ENCODE measurements around the gene SDCCAG8.

Gene SDCCAG8

GRCh38 chr1:243343970-243344937 is 88.4 kb downstream of the SDCCAG8 start (continued):
- TF ChIP-seq ZNF10 (tag by site-specific recombination; IDR thresholded peaks at IDR 0.05) (no peak), ZNF24 (tag by site-specific recombination; IDR thresholded peaks at IDR 0.05) (no peak), INSM2 (tag by site-specific recombination; IDR thresholded peaks at IDR 0.05) (peak; percentile 72), ZNF654 (tag by site-specific recombination; IDR thresholded peaks at IDR 0.05; ENCODE audit: low read depth) (peak; percentile 77), ZNF426 (tag by site-specific recombination; IDR thresholded peaks at IDR 0.05) (no peak), SCRT1 (tag by site-specific recombination; IDR thresholded peaks at IDR 0.05; ENCODE audit: borderline replicate concordance) (peak; percentile 99), CTCF (tag by site-specific recombination; IDR thresholded peaks at IDR 0.05) (peak; percentile 64)

GRCh38 chr1:243345205-243345604 is 89.4 kb downstream of the SDCCAG8 start:
- ChIA-PET POLR2A (no interaction called here), CTCF (interaction anchor here (0.5 to 2.7 kb wide), 8 partner anchors 9 to 1083 kb away, joined by 3 to 28 read pairs (median 4); no protein-coding TSS in a partner anchor)
- TF ChIP-seq ZNF335 (tag by site-specific recombination; conservative IDR thresholded peaks at IDR 0.05) (no peak), ZBTB44 (tag by site-specific recombination; IDR thresholded peaks at IDR 0.05) (no peak), ZNF18 (tag by site-specific recombination; IDR thresholded peaks at IDR 0.05) (no peak), PRDM1 (tag by site-specific recombination; IDR thresholded peaks at IDR 0.05) (0 out of 2 replicates have a peak, but pooled peaks have one; percentile 8), ZNF155 (tag by site-specific recombination; IDR thresholded peaks at IDR 0.05) (no peak), CTCF (tag by site-specific recombination; IDR thresholded peaks at IDR 0.05) (0 out of 2 replicates have a peak, but pooled peaks have one; percentile 8), MZF1 (tag by site-specific recombination; IDR thresholded peaks at IDR 0.05; ENCODE audit: borderline replicate concordance) (no peak), ZNF423 (tag by site-specific recombination; IDR thresholded peaks at IDR 0.05) (no peak), ZNF600 (tag by site-specific recombination; IDR thresholded peaks at IDR 0.05) (no peak), HOXD13 (CRISPR knock-in tag; IDR thresholded peaks at IDR 0.05; ENCODE audit: borderline replicate concordance) (no peak), BCL11B (tag by site-specific recombination; IDR thresholded peaks at IDR 0.05; ENCODE audit: low read depth) (no peak)
- Histone ChIP-seq H3K36me3 (ENCODE audit: control insufficient read depth in 2 of 2, insufficient read depth in 1 of 2, low read length in 2 of 2) (peaks cover 6 to 8% of the 10 kb centered on the region in 2 experiments; a peak in 2 of 3 replicates), H3K4me1 (ENCODE audit: control insufficient read depth, insufficient read depth, low read length) (no peaks in the 10 kb centered on the region), H3K27ac (ENCODE audit: extremely low read depth, low read depth, low read length) (no peak overlapping the region), H3K9me3 (ENCODE audit: control insufficient read depth, insufficient read depth, low read depth, low read length) (no peaks in the 10 kb centered on the region), H3K4me3 (ENCODE audit: low read depth, low read length) (no peak overlapping the region)

Data from HEK293 (cell line).